ENCODE data around the gene TIAM2.

DNA sequence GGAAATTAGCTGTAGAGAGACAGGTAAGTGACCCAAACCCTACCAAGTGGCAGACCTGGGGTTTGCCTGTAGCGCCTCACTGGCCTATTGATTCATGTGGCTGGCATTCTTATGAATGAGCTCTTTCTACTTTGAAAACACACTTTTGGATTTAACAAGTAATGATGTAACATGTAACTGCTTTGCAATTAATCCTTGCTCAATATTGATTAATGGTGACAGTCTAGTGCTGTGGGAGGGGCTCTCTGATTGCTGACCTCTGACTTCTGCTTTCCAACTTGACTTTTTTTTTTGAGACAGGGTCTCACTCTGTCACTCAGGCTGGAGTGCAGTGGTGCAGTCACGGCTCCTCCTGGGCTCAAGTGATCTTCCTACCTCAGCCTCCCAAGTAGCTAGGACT lies 82.7 kb downstream of the TIAM2 start:
- TF ChIP-seq CTCF (IDR thresholded peaks at IDR 0.05) = no peak
- TF ChIP-seq POLR2A (IDR thresholded peaks at IDR 0.05) = no peak

All from uterus (tissue), 2 donors.